ENCODE results near the gene PDK2. TPM values are rescaled to one million over a fixed set of nuclear protein-coding genes. Genes with fewer than 3 reads are reported as not detected.

Gene PDK2
- total and polyA plus RNA-seq, 9 of the 15 experiments (the other 6 are each of a cell fraction or from before 2014, with no cell fraction given): 0.03 to 2.5 (median 1.4) TPM

DNA sequence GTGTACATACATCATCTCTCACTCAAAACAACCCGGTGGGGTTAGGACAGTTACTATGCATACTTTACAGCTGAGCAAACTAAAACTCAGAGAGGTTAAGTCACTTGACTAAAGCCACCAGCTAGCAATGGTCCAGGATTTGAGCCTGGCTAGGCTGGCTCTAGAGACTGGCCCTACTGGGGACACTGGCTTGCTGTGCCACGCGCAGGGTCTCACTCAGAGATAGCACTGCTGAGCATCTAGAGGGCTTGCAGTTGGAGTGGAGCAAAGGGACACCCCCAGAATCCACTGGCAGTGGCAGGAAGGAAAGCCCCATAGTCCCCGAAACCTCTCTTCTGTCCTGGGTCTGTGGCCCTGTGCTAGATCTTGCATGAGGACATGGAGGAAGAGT, 23.7 kb downstream of the PDK2 start:
- Histone ChIP-seq H2AFZ (ENCODE audit: low read depth, low read length) (no peak overlapping the region), H3K9ac (ENCODE audit: insufficient read depth in 1 of 2, low read depth in 2 of 2, low read length in 2 of 2) (no peak overlapping the region), H3K27me3 (ENCODE audit: control insufficient read depth in 2 of 2, insufficient read depth in 2 of 2, low read length in 2 of 2) (peaks cover 35 to 56% of the 10 kb centered on the region in 2 experiments; a peak in 4 of 5 replicates), H3K9me3 (replicated peaks; ENCODE audit: control insufficient read depth, insufficient read depth, low read depth, low read length) (no peaks in the 10 kb centered on the region), H3K79me2 (ENCODE audit: control insufficient read depth, insufficient read depth, low read length) (no peaks in the 10 kb centered on the region), H3K4me2 (ENCODE audit: insufficient read depth, low read length) (no peak overlapping the region), H3K4me1 (replicated peaks in 1 of 2; ENCODE audit: control insufficient read depth in 2 of 2, insufficient read depth in 2 of 2, low read length in 2 of 2) (peaks cover 0 to 20% of the 10 kb centered on the region in 2 experiments; a peak in 4 of 5 replicates), H3K9me1 (ENCODE audit: control insufficient read depth, insufficient read depth, low read length) (no peaks in the 10 kb centered on the region), H3K27ac (ENCODE audit: extremely low read depth, low read depth, low read length) (no peak overlapping the region), H4K20me1 (replicated peaks; ENCODE audit: control insufficient read depth, insufficient read depth, low read length) (peaks cover 9% of the 10 kb centered on the region), H3K36me3 (ENCODE audit: control insufficient read depth, insufficient read depth, low read length) (no peaks in the 10 kb centered on the region), H3K4me3 (no peak overlapping the region)
- ATAC-seq (no peak), DNase-seq (ENCODE audit: extremely low read depth in 1 of 4, low spot score in 3 of 4) (no peak), FAIRE-seq (no peak)
- in situ Hi-C loops (cut with MboI) (no loop called here), intact Hi-C loops (cut with micrococcal nuclease) (no loop called here)
- POLR2A ChIA-PET: interaction anchor here (0.7 kb wide), 1 partner anchor 31 kb away, joined by 3 read pairs; no protein-coding TSS in a partner anchor
- BruUV-seq (replicated peaks): no TSS peak
- WGBS (ENCODE audit: insufficient coverage, low coverage, missing lambda C conversion rate): 20% methylated on average over 4 of the region's 4 CpGs
- CTCF ChIA-PET (ENCODE audit: low intra/inter-chr PET ratio): no interaction called here
- TF ChIP-seq RAD51 (IDR thresholded peaks at IDR 0.05; ENCODE audit: borderline replicate concordance, low read depth): no peak
- TF ChIP-seq HOXB6 (CRISPR knock-in tag; IDR thresholded peaks at IDR 0.05; ENCODE audit: borderline replicate concordance): no peak
- TF ChIP-seq, protein P1, sequence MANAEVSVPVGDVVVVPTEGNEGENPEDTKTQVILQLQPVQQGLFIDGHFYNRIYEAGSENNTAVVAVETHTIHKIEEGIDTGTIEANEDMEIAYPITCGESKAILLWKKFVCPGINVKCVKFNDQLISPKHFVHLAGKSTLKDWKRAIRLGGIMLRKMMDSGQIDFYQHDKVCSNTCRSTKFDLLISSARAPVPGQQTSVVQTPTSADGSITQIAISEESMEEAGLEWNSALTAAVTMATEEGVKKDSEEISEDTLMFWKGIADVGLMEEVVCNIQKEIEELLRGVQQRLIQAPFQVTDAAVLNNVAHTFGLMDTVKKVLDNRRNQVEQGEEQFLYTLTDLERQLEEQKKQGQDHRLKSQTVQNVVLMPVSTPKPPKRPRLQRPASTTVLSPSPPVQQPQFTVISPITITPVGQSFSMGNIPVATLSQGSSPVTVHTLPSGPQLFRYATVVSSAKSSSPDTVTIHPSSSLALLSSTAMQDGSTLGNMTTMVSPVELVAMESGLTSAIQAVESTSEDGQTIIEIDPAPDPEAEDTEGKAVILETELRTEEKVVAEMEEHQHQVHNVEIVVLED (CRISPR knock-in tag; IDR thresholded peaks at IDR 0.05): no peak
- TF ChIP-seq ZNF592 (IDR thresholded peaks at IDR 0.05): no peak
- no peak for TF ChIP-seq HDAC8 (tag; IDR thresholded peaks at IDR 0.05)
- no peak for TF ChIP-seq ATF1 (CRISPR knock-in tag; IDR thresholded peaks at IDR 0.05)
- no peak for TF ChIP-seq ATF1 (tag; IDR thresholded peaks at IDR 0.05)
- TF ChIP-seq, protein P2, sequence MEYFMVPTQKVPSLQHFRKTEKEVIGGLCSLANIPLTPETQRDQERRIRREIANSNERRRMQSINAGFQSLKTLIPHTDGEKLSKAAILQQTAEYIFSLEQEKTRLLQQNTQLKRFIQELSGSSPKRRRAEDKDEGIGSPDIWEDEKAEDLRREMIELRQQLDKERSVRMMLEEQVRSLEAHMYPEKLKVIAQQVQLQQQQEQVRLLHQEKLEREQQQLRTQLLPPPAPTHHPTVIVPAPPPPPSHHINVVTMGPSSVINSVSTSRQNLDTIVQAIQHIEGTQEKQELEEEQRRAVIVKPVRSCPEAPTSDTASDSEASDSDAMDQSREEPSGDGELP (CRISPR knock-in tag; IDR thresholded peaks at IDR 0.05; ENCODE audit: borderline replicate concordance): no peak
- no peak for TF ChIP-seq EHMT2 (IDR thresholded peaks at IDR 0.05)
- TF ChIP-seq, protein P3, sequence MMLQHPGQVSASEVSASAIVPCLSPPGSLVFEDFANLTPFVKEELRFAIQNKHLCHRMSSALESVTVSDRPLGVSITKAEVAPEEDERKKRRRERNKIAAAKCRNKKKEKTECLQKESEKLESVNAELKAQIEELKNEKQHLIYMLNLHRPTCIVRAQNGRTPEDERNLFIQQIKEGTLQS (IDR thresholded peaks at IDR 0.05): no peak
- TF ChIP-seq, protein P3 (CRISPR knock-in tag; conservative IDR thresholded peaks at IDR 0.05): no peak
- no peak for TF ChIP-seq PTRF (tag; IDR thresholded peaks at IDR 0.05)

Data from K562 (cell line).